Fibroblast of villous mesenchyme (primary cell): ENCODE measurements around the gene ARMS2. TPM values are rescaled to one million over a fixed set of nuclear protein-coding genes. Genes with fewer than 3 reads are reported as not detected.

Experiments used
- DNase-seq: peaks from one replicate; pipeline ENCODE4 v3.0.0-alpha.2; 2010; ENCODE audit warnings: low read depth
- H3K4me3 ChIP-seq: 2 replicates; pipeline ENCODE4 v1.5.1; 2011; ENCODE audit warnings: low read depth, mild to moderate bottlenecking, low read length
- CTCF ChIP-seq: IDR thresholded peaks from 2 replicates; pipeline ENCODE4 v1.5.1; 2012; ENCODE audit warnings: low read depth, mild to moderate bottlenecking, low read length; ENCODE audit not compliant: insufficient read depth
- total RNA-seq: library from RNA; depleted of rRNA; stranded (reverse); fragments of >200 nt; gene quantifications from 2 replicates; pipeline ENCODE4 v1.2.3, GENCODE V29; 2012

The ARMS2 gene
- total RNA-seq, 1 donor, result not detected

- DNase-seq, result no peak
- no peak overlapping the region for H3K4me3 ChIP-seq
- TF ChIP-seq CTCF, result no peak
Observed at GRCh38 chr10:122448600-122448999, 5.9 kb upstream of the ARMS2 start.

GRCh38 chr10:122449153-122449552 is 5.3 kb upstream of the ARMS2 start:
- DNase-seq, result no peak
- no peak overlapping the region for H3K4me3 ChIP-seq
- TF ChIP-seq CTCF, result no peak

- TF ChIP-seq CTCF, result no peak
Observed at GRCh38 chr10:122450353-122450990, 4.0 kb upstream of the ARMS2 start.

GRCh38 chr10:122454071-122454470 is 382 bp upstream of the ARMS2 start:
- no peak for DNase-seq
- no peak overlapping the region for H3K4me3 ChIP-seq
- TF ChIP-seq CTCF, result no peak

More at GRCh38 chr10:122450353-122450990, 4.0 kb upstream of the ARMS2 start:
- no peak overlapping the region for H3K4me3 ChIP-seq
- no peak for DNase-seq

GRCh38 chr10:122455376-122456079 is 1.1 kb downstream of the ARMS2 start:
- no peak overlapping the region for H3K4me3 ChIP-seq
- no peak for DNase-seq

GRCh38 chr10:122457934-122458333 is 3.5 kb downstream of the ARMS2 start:
- H3K4me3 ChIP-seq, result no peak overlapping the region
- no peak for DNase-seq
- TF ChIP-seq CTCF, result no peak

More at GRCh38 chr10:122455376-122456079, 1.1 kb downstream of the ARMS2 start:
- no peak for TF ChIP-seq CTCF
